ENCODE data around the gene MRTO4. TPM values are rescaled to one million over a fixed set of nuclear protein-coding genes. Genes with fewer than 3 reads are reported as not detected.

The MRTO4 gene
- total and polyA plus RNA-seq, 2 of the 13 experiments (the other 11 are each of a cell fraction or from before 2014, with no cell fraction given): 28.1 to 59.2 TPM

DNA sequence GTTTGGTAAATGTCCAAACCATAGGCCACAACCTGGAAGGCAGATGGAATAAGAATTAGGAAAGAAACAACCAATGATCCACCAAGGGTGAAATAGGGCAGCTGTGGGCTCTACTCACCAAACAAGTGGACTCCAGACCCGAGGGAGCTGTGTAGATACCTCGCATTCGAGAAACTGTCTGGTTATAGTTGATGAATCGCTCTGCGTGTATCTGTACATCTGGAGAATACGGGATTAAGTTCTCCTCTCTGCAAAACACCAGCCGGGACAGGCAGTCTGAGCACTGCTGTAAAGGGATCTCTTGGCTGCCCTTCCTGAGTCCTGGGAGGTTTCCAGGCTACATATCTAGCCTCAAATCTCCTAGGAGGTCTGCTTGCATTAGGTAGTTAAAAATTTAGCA is 32.2 kb upstream of the MRTO4 start:
- WGBS (ENCODE audit: low lambda C conversion rate): 100% methylated on average over 7 of the region's 7 CpGs
- peaks cover 25% of the 10 kb centered on the region for H3K4me1 ChIP-seq (ENCODE audit: insufficient read depth, low read length)
- no peak overlapping the region for H3K27ac ChIP-seq (ENCODE audit: extremely low read length, insufficient read depth, low read length)
- peaks cover 25 to 62% of the 10 kb centered on the region in 2 experiments for H3K36me3 ChIP-seq (replicated peaks in 1 of 2; ENCODE audit: control insufficient read depth in 1 of 2, insufficient read depth in 2 of 2, low read length in 2 of 2)
- BruUV-seq (replicated peaks): no TSS peak
- ChIA-PET CTCF (ENCODE audit: low intra/inter-chr PET ratio, low total read pairs) (no interaction called here), POLR2A (interaction anchor here (2.6 kb wide), 1 partner anchor 9 kb away, joined by 10 read pairs; no protein-coding TSS in a partner anchor)
- no peak for FAIRE-seq
- no peaks in the 10 kb centered on the region for H3K79me2 ChIP-seq (ENCODE audit: insufficient read depth, low read length)
- TF ChIP-seq ZNF326 (CRISPR knock-in tag; IDR thresholded peaks at IDR 0.05; ENCODE audit: borderline replicate concordance): no peak
- no peak for TF ChIP-seq SMAD1 (CRISPR knock-in tag; IDR thresholded peaks at IDR 0.05; ENCODE audit: borderline replicate concordance, low read depth)
- H3K27me3 ChIP-seq (ENCODE audit: control insufficient read depth in 1 of 2, insufficient read depth in 2 of 2, low read length in 2 of 2): no peaks in the 10 kb centered on the region
- no peak for ATAC-seq
- H3K4me3 ChIP-seq (replicated peaks in 1 of 3; ENCODE audit: insufficient read depth in 1 of 3, low read depth in 2 of 3, low read length in 3 of 3): no peak overlapping the region
- no peak for DNase-seq (ENCODE audit: low spot score)
- no peak overlapping the region for H2AFZ ChIP-seq (ENCODE audit: low read length)
- intact Hi-C loops (cut with micrococcal nuclease; ENCODE audit: unreplicated experiment) (no loop called here), in situ Hi-C loops (cut with HindIII; ENCODE audit: extremely low pct_ligation_motif_present, low pct_unique_long_range_greater_than_20kb) (no loop called here)
- H4K20me1 ChIP-seq (ENCODE audit: insufficient read depth, low read length): no peaks in the 10 kb centered on the region
- H3K9me3 ChIP-seq (ENCODE audit: low read length): no peaks in the 10 kb centered on the region
- H3K4me2 ChIP-seq (ENCODE audit: low read depth, low read length): no peak overlapping the region
- H3K9ac ChIP-seq (ENCODE audit: insufficient read depth, low read depth, low read length): no peak overlapping the region

DNA sequence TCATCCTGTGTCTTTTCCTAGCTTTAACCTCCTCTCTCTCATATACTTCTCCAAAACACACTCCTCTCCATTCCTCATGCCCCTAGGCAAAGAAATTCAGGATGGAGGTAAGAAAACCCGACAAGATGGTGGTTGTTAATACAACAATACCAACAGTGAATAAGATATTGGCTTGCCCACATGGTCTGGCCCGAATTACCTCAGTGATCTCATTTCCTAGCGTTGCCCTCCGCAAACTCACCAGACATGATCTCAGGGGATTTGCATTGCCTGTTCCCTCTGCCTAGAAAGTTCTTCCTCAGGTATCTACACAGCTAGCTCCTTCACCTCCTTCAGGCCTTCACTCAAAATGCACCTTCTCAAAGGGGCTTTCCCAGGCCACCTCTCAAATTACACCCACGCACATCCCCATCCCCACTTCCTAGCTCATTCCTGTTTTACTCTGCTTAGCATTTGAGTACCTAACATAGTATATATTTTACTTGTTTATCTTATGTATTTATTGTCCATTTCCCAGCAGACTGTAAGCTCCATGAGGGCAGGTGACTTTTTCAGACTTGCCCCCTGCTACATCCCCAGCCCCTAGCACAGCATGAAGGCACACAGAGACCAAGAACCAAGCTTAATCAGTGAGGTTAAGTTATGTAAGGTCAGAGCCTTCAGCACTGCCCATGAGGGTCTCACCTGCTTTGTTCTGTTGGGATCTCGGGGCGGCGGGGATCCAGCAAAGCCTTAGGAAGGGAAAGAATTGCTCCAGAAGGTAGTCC is 31.3 kb upstream of the MRTO4 start:
- H3K36me3 ChIP-seq (replicated peaks in 1 of 2; ENCODE audit: control insufficient read depth in 1 of 2, insufficient read depth in 2 of 2, low read length in 2 of 2): peaks cover 29 to 68% of the 10 kb centered on the region in 2 experiments
- intact Hi-C loops (cut with micrococcal nuclease; ENCODE audit: unreplicated experiment): no loop called here
- POLR2A ChIA-PET: interaction anchor here (2.6 kb wide), 1 partner anchor 9 kb away, joined by 10 read pairs; no protein-coding TSS in a partner anchor

More for the DNA sequence above, 31.3 kb upstream of the MRTO4 start:
- no peaks in the 10 kb centered on the region for H3K9me3 ChIP-seq (ENCODE audit: low read length)
- BruUV-seq (replicated peaks): no TSS peak
- H3K4me2 ChIP-seq (ENCODE audit: low read depth, low read length): no peak overlapping the region
- no peak for DNase-seq (ENCODE audit: low spot score)
- TF ChIP-seq GPBP1L1 (CRISPR knock-in tag; IDR thresholded peaks at IDR 0.05) (no peak), RELA (CRISPR knock-in tag; IDR thresholded peaks at IDR 0.05) (no peak), JUNB (CRISPR knock-in tag; IDR thresholded peaks at IDR 0.05; ENCODE audit: borderline replicate concordance) (no peak), BHLHE40 (IDR thresholded peaks at IDR 0.05; ENCODE audit: low read length) (no peak), CENPX (CRISPR knock-in tag; IDR thresholded peaks at IDR 0.05) (no peak), MYPOP (CRISPR knock-in tag; IDR thresholded peaks at IDR 0.05) (no peak)
- no peak for FAIRE-seq
- peaks cover 27% of the 10 kb centered on the region for H3K4me1 ChIP-seq (ENCODE audit: insufficient read depth, low read length)
- no peak for ATAC-seq
- 97% methylated on average over 8 of the region's 8 CpGs for WGBS (ENCODE audit: low lambda C conversion rate)
- CTCF ChIA-PET (ENCODE audit: low intra/inter-chr PET ratio, low total read pairs): no interaction called here
- no peak overlapping the region for H3K9ac ChIP-seq (ENCODE audit: insufficient read depth, low read depth, low read length)
- H3K27ac ChIP-seq (ENCODE audit: extremely low read length, insufficient read depth, low read length): no peak overlapping the region
- in situ Hi-C loops (cut with HindIII; ENCODE audit: extremely low pct_ligation_motif_present, low pct_unique_long_range_greater_than_20kb): no loop called here
- H3K27me3 ChIP-seq (ENCODE audit: control insufficient read depth in 1 of 2, insufficient read depth in 2 of 2, low read length in 2 of 2): no peaks in the 10 kb centered on the region
- no peaks in the 10 kb centered on the region for H4K20me1 ChIP-seq (ENCODE audit: insufficient read depth, low read length)
- no peaks in the 10 kb centered on the region for H3K79me2 ChIP-seq (ENCODE audit: insufficient read depth, low read length)
- H3K4me3 ChIP-seq (replicated peaks in 1 of 3; ENCODE audit: insufficient read depth in 1 of 3, low read depth in 2 of 3, low read length in 3 of 3): no peak overlapping the region
- H2AFZ ChIP-seq (ENCODE audit: low read length): no peak overlapping the region
